Stomach (tissue), 4 donors: ENCODE data around the gene AIP.

ENCODE experiments used
- CTCF ChIP-seq, 7 experiments: fragments of 450-650 bp in 4 of 7; fragments of 200-600 bp in 3 of 7; sonication (generic) in 3 of 7; IDR thresholded peaks; one replicate each; pipeline ENCODE4 v1.5.1; 2016 to 2019; ENCODE audit warnings: antibody characterized with exemption in 7 of 7, control low read depth in 2 of 7, mild to moderate bottlenecking in 1 of 7
- POLR2A ChIP-seq, 4 donors: fragments of 450-650 bp; IDR thresholded peaks; one replicate each; pipeline ENCODE4 v1.6.1; 2016; ENCODE audit warnings: antibody characterized with exemption in 4 of 4, control low read depth in 2 of 4, mild to moderate bottlenecking in 1 of 4, moderate library complexity in 1 of 4

GRCh38 chr11:67468456-67468758 is 14.4 kb upstream of the AIP start:
- no peak for TF ChIP-seq CTCF (IDR thresholded peaks at IDR 0.05)
- TF ChIP-seq POLR2A (IDR thresholded peaks at IDR 0.05): no peak
